ENCODE results near the gene PRKRIP1. TPM values are rescaled to one million over a fixed set of nuclear protein-coding genes. Genes with fewer than 3 reads are reported as not detected.
A peak's percentile ranks its signal among the peaks of the same experiment; 100 is the strongest.
"Not testable (repeated sequence)": the region's sequence is repeated elsewhere in the genome, so short reads cannot be mapped to it uniquely, and the experiment has no call there.

Gene PRKRIP1, protein sequence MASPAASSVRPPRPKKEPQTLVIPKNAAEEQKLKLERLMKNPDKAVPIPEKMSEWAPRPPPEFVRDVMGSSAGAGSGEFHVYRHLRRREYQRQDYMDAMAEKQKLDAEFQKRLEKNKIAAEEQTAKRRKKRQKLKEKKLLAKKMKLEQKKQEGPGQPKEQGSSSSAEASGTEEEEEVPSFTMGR
- 24.2 TPM for total RNA-seq (2013)
- polyA plus RNA-seq (10 to 100 TPM in 1 of 3 donors, 1 to 10 TPM in 2; 6.6 to 27.0 (median 7.4) TPM), polyA minus RNA-seq (14.7 and 26.1 TPM in 2 replicates), total RNA-seq (8.0 to 34.4 (median 22.4) reads per million in 11 experiments)

DNA sequence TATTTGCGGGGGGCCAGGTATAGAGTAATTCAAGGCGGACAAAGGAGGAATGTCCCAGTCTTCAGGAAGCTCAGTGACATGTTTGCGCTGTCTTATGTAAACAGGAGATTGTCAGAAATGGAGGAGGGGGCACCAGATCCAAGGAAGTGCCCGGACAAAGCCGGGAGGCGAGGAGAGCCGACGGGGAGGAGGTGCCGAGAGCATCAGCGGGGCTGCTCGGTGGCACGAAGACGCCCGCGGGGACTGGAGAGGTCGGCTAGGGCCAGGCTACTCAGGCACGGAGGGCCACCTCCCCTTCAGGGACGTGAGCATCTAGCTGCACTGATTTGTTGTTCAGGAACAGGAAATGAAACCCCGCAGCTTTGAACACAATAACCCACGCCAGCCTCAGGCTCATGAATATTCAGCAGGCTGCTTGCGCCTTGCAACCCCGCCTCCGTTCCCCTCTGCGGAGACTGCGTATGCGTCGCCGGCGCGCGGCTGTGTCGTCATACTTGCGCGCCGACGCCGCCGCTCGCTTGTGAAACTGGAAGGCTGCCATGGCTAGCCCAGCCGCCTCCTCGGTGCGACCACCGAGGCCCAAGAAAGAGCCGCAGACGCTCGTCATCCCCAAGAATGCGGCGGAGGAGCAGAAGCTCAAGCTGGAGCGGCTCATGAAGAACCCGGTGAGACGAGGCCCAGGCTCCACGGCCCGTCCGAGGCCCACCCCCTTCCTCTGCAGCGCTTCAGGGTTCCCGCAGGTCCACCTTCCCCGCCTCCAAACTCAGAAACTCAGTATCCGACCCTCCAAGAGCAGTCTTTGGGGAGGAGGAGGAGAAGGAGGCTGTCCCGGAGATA, at the start of gene PRKRIP1:
Gene PRKRIP1 (plus strand): TSS at position 491 of the 837 bp plus-strand sequence. CDS start 49 bp downstream, at position 540.
- peak within 1 kb of the TSS; percentile 87 for H3K9ac ChIP-seq (ENCODE audit: insufficient read depth, low read length, poor library complexity, severe bottlenecking)
- H3K27me3 ChIP-seq (ENCODE audit: control insufficient read depth in 2 of 2, insufficient read depth in 2 of 2, low read length in 2 of 2), result no peaks in the 10 kb centered on the region
- no peaks in the 10 kb centered on the region for H3K9me3 ChIP-seq (replicated peaks in 1 of 2; ENCODE audit: control insufficient read depth in 1 of 2, insufficient read depth in 1 of 2, low read length in 2 of 2)
- Mint-ChIP-seq H3K4me1 (peaks cover 20% of the 10 kb centered on the region), H3K36me3 (peaks cover 38 to 58% of the 10 kb centered on the region in 2 donors), H3K9me3 (no peaks in the 10 kb centered on the region), H3K4me3 (peak within 1 kb of the TSS; percentile 92 to 95), H3K27me3 (ENCODE audit: low read depth in 3 of 3) (peaks cover 0 to 2% (median 1%) of the 10 kb centered on the region in 3 donors), H3K27ac (peak within 1 kb of the TSS; percentile 93 to 98 (median 95))
- peak within 1 kb of the TSS; percentile 88 to 99 (median 89) for H3K4me3 ChIP-seq (replicated peaks in 1 of 3; ENCODE audit: low read depth in 2 of 3, low read length in 3 of 3)
- peak within 1 kb of the TSS; percentile 71 to 98 for H3K27ac ChIP-seq (ENCODE audit: low read depth in 1 of 2, low read length in 2 of 2)
- H4K20me1 ChIP-seq (ENCODE audit: insufficient read depth, low read length), result no peaks in the 10 kb centered on the region
- H3K79me2 ChIP-seq (ENCODE audit: insufficient read depth, low read length), result peaks cover 17% of the 10 kb centered on the region
- peaks cover 17 to 18% of the 10 kb centered on the region in 2 donors for H3K4me1 ChIP-seq (ENCODE audit: control insufficient read depth in 1 of 2, insufficient read depth in 2 of 2, low read length in 2 of 2)
- intact Hi-C loops (cut with micrococcal nuclease), result loop anchor here (5.0 to 10.0 kb wide), 2 partner anchors 36 to 851 kb away; partner anchors contain the start of gene ORAI2 (in 1 of the 2)
- WGBS (ENCODE audit: insufficient coverage), result under 1% methylated on average over 47 of the region's 59 CpGs
- DNase-seq, result peak; percentile 96 to 99 (median 99)
- peak within 1 kb of the TSS; percentile 95 for H2AFZ ChIP-seq (ENCODE audit: insufficient read depth, low read depth, low read length, poor library complexity, severe bottlenecking)
- peaks cover 18 to 44% of the 10 kb centered on the region in 2 donors for H3K36me3 ChIP-seq (replicated peaks in 1 of 2; ENCODE audit: control insufficient read depth in 1 of 2, insufficient read depth in 2 of 2, low read length in 2 of 2)
- H3K4me2 ChIP-seq (replicated peaks; ENCODE audit: extremely low read depth, low read length, poor library complexity, severe bottlenecking), result peak within 1 kb of the TSS; percentile 99
- TF ChIP-seq, protein P1, sequence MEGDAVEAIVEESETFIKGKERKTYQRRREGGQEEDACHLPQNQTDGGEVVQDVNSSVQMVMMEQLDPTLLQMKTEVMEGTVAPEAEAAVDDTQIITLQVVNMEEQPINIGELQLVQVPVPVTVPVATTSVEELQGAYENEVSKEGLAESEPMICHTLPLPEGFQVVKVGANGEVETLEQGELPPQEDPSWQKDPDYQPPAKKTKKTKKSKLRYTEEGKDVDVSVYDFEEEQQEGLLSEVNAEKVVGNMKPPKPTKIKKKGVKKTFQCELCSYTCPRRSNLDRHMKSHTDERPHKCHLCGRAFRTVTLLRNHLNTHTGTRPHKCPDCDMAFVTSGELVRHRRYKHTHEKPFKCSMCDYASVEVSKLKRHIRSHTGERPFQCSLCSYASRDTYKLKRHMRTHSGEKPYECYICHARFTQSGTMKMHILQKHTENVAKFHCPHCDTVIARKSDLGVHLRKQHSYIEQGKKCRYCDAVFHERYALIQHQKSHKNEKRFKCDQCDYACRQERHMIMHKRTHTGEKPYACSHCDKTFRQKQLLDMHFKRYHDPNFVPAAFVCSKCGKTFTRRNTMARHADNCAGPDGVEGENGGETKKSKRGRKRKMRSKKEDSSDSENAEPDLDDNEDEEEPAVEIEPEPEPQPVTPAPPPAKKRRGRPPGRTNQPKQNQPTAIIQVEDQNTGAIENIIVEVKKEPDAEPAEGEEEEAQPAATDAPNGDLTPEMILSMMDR (IDR thresholded peaks at IDR 0.05), result no peak

DNA sequence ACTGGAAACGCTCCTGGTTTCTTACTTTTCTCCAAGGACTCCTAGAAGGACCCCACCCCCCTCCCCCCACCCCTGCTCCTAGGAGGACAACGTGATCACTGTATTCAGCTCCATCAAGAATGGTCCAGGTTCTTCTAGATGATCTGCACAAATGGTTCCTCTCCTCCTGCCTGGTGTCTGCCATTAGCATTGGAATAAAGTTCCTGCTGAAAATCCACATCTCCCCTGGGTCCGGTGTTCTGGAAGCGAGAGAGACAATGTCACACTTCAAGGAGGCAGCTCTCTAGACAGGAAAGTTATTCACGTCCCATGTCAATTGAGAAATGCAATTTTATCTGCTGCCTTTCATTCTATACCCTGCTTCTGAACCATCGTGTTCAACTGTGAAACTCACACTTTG, 49.2 kb upstream of the PRKRIP1 start:
- H3K4me3 ChIP-seq (replicated peaks in 1 of 3; ENCODE audit: low read depth in 2 of 3, low read length in 3 of 3); H3K9me3 ChIP-seq (replicated peaks in 1 of 2; ENCODE audit: control insufficient read depth in 1 of 2, insufficient read depth in 1 of 2, low read length in 2 of 2); intact Hi-C loops (cut with micrococcal nuclease); DNase-seq; H3K27ac Mint-ChIP-seq; H2AFZ ChIP-seq (ENCODE audit: insufficient read depth, low read depth, low read length, poor library complexity, severe bottlenecking); H4K20me1 ChIP-seq (ENCODE audit: insufficient read depth, low read length); H3K79me2 ChIP-seq (ENCODE audit: insufficient read depth, low read length); H3K36me3 ChIP-seq (replicated peaks in 1 of 2; ENCODE audit: control insufficient read depth in 1 of 2, insufficient read depth in 2 of 2, low read length in 2 of 2); H3K4me1 ChIP-seq (ENCODE audit: control insufficient read depth in 1 of 2, insufficient read depth in 2 of 2, low read length in 2 of 2); H3K36me3 Mint-ChIP-seq; H3K9me3 Mint-ChIP-seq; H3K4me2 ChIP-seq (replicated peaks; ENCODE audit: extremely low read depth, low read length, poor library complexity, severe bottlenecking); H3K4me3 Mint-ChIP-seq; H3K9ac ChIP-seq (ENCODE audit: insufficient read depth, low read length, poor library complexity, severe bottlenecking); H3K27me3 ChIP-seq (ENCODE audit: control insufficient read depth in 2 of 2, insufficient read depth in 2 of 2, low read length in 2 of 2); H3K4me1 Mint-ChIP-seq; H3K27me3 Mint-ChIP-seq (ENCODE audit: low read depth in 3 of 3); H3K27ac ChIP-seq (ENCODE audit: low read depth in 1 of 2, low read length in 2 of 2): not testable (repeated sequence)
- WGBS (ENCODE audit: insufficient coverage), result no CpG with 5 or more reads among the region's 6 CpGs

DNA sequence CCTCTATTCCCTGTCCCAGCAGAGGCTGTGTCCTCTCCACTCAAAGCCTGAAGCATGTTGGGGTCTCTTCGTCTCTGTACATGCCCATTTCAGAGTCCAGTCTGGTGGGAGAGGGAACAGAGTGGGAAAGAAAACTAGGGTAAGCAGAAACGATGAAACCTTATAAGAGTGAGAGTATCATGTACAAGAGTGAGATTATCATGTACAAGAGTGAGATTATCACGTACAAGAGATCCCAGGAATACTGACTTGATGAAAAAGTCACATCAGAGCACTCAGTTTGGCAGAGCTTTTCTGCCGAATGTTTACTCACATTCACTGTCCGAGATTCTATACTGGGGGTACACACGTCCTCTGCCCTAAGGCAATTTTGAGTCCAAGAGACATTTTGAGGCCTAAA, 39.8 kb upstream of the PRKRIP1 start, which contains the start of gene SPDYE6:
Gene SPDYE6 (minus strand): TSS at position 101 of the 400 bp plus-strand sequence. CDS start 421 bp downstream, outside the sequence.
- H3K4me1 ChIP-seq (ENCODE audit: control insufficient read depth in 1 of 2, insufficient read depth in 2 of 2, low read length in 2 of 2); DNase-seq; H3K9me3 Mint-ChIP-seq; H3K27me3 ChIP-seq (ENCODE audit: control insufficient read depth in 2 of 2, insufficient read depth in 2 of 2, low read length in 2 of 2); H3K9ac ChIP-seq (ENCODE audit: insufficient read depth, low read length, poor library complexity, severe bottlenecking); H4K20me1 ChIP-seq (ENCODE audit: insufficient read depth, low read length); H3K4me1 Mint-ChIP-seq; H3K4me2 ChIP-seq (replicated peaks; ENCODE audit: extremely low read depth, low read length, poor library complexity, severe bottlenecking); H3K27me3 Mint-ChIP-seq (ENCODE audit: low read depth in 3 of 3); H3K4me3 Mint-ChIP-seq; H3K27ac Mint-ChIP-seq; H3K79me2 ChIP-seq (ENCODE audit: insufficient read depth, low read length); H3K4me3 ChIP-seq (replicated peaks in 1 of 3; ENCODE audit: low read depth in 2 of 3, low read length in 3 of 3); H2AFZ ChIP-seq (ENCODE audit: insufficient read depth, low read depth, low read length, poor library complexity, severe bottlenecking); H3K36me3 Mint-ChIP-seq; H3K9me3 ChIP-seq (replicated peaks in 1 of 2; ENCODE audit: control insufficient read depth in 1 of 2, insufficient read depth in 1 of 2, low read length in 2 of 2); intact Hi-C loops (cut with micrococcal nuclease); H3K36me3 ChIP-seq (replicated peaks in 1 of 2; ENCODE audit: control insufficient read depth in 1 of 2, insufficient read depth in 2 of 2, low read length in 2 of 2); H3K27ac ChIP-seq (ENCODE audit: low read depth in 1 of 2, low read length in 2 of 2): not testable (repeated sequence)
- WGBS (ENCODE audit: insufficient coverage), result no CpG with 5 or more reads among the region's 6 CpGs

All from CD14-positive monocyte (primary cell).